Panc1 (cell line): ENCODE results near the gene HSBP1L1. TPM values are rescaled to one million over a fixed set of nuclear protein-coding genes. Genes with fewer than 3 reads are reported as not detected.

Experiments
- ATAC-seq: fragments of 200-7000 bp; cut with Tn5 transposase; 2 replicates; pipeline ENCODE4 v1.9.1; 2020; ENCODE audit warnings: mild to moderate bottlenecking, moderate library complexity
- BruUV-seq: library from RNA; stranded (reverse); fragments of 400-500 nt; replicated peaks from 2 replicates; lab custom pipeline; 2021; lab: Mats Ljungman, UMichigan
- CTCF ChIA-PET: fragments of 300-600 bp; sonication (Branson Sonifier 250); formaldehyde crosslinking; loops from one replicate; lab custom pipeline; 2022; ENCODE audit warnings: antibody characterized with exemption; lab: Charles Lee
- POLR2A ChIA-PET: fragments of 300-600 bp; sonication (Branson Sonifier 250); formaldehyde crosslinking; loops from one replicate; lab custom pipeline; 2022; ENCODE audit warnings: antibody characterized with exemption; lab: Charles Lee
- DNase-seq: peaks from one replicate; pipeline ENCODE4 v3.0.0-alpha.2; 2010; ENCODE audit warnings: low read depth, low spot score
- H3K27ac ChIP-seq: 2 replicates; pipeline ENCODE4 v1.5.1; 2011; ENCODE audit warnings: mild to moderate bottlenecking, low read length, inconsistent platforms
- H3K27me3 ChIP-seq: fragments of 200-500 bp; sonication (Bioruptor generic); 2 replicates; pipeline ENCODE4 v1.6.0; 2014; ENCODE audit warnings: low read length, inconsistent platforms; ENCODE audit not compliant: control insufficient read depth, insufficient read depth
- H3K36me3 ChIP-seq: fragments of 200-500 bp; sonication (Bioruptor generic); 2 replicates; pipeline ENCODE4 v1.5.1; 2014; ENCODE audit warnings: inconsistent platforms, mild to moderate bottlenecking, low read length, moderate library complexity; ENCODE audit not compliant: control insufficient read depth, insufficient read depth
- H3K4me1 ChIP-seq: 2 replicates; pipeline ENCODE4 v1.5.1; 2011; ENCODE audit warnings: inconsistent platforms, mild to moderate bottlenecking, low read length, moderate library complexity; ENCODE audit not compliant: control insufficient read depth, insufficient read depth
- H3K4me3 ChIP-seq, 2 experiments: 2 replicates each; pipeline ENCODE4 v1.5.1; 2011 to 2012; ENCODE audit warnings: low read depth in 2 of 2, low read length in 2 of 2, mild to moderate bottlenecking in 2 of 2, inconsistent platforms in 1 of 2, moderate library complexity in 1 of 2
- H3K9me3 ChIP-seq: fragments of 200-500 bp; sonication (Bioruptor generic); 2 replicates; pipeline ENCODE4 v1.5.1; 2014; ENCODE audit warnings: low read depth, mild to moderate bottlenecking, inconsistent platforms, low read length, moderate library complexity; ENCODE audit not compliant: control insufficient read depth, insufficient read depth
- POLR2AphosphoS5 ChIP-seq: IDR thresholded peaks from 2 replicates; pipeline ENCODE4 v1.6.1; 2012; ENCODE audit warnings: mild to moderate bottlenecking, low read depth, low read length, moderate library complexity
- SIN3A ChIP-seq: IDR thresholded peaks from 2 replicates; pipeline ENCODE4 v1.6.1; 2012; ENCODE audit warnings: low read depth, mild to moderate bottlenecking, low read length, moderate library complexity, borderline replicate concordance; ENCODE audit not compliant: insufficient read depth
- TCF7L2 ChIP-seq: IDR thresholded peaks from 2 replicates; pipeline ENCODE4 v1.6.1; 2011; ENCODE audit warnings: mild to moderate bottlenecking, low read depth, low read length, inconsistent platforms
- in situ Hi-C: cut with HindIII; loops from 2 replicates; pipeline ENCODE4 v1.10.0; 2016; ENCODE audit warnings: low sequenced_read_pairs, low pct_unique_long_range_greater_than_20kb
- intact Hi-C: fragments of 100-400 bp; cut with micrococcal nuclease; formaldehyde crosslinking; loops from one replicate; pipeline ENCODE4 v1.10.0; 2022; ENCODE audit not compliant: unreplicated experiment
- total RNA-seq: library from RNA; stranded (reverse); gene quantifications from one replicate; pipeline ENCODE4 v1.2.1, GENCODE V29; 2021; ENCODE audit not compliant: unreplicated experiment
- TF ChIP-seq, protein P1 (sequence below): fragments of 450-650 bp; IDR thresholded peaks from 2 replicates; pipeline ENCODE4 v1.5.1; 2017; ENCODE audit warnings: mild to moderate bottlenecking
- TF ChIP-seq, protein P2 (sequence below), 2 experiments: IDR thresholded peaks; 2 replicates each; pipeline ENCODE4 v1.6.1; 2011 to 2012; ENCODE audit warnings: low read depth in 2 of 2, control low read depth in 1 of 2, low read length in 1 of 2, mild to moderate bottlenecking in 1 of 2, moderate library complexity in 1 of 2; ENCODE audit not compliant: insufficient read depth in 1 of 2

HSBP1L1 gene
- total RNA-seq, 1 experiment from 2014 or later, result 45.4 TPM

DNA sequence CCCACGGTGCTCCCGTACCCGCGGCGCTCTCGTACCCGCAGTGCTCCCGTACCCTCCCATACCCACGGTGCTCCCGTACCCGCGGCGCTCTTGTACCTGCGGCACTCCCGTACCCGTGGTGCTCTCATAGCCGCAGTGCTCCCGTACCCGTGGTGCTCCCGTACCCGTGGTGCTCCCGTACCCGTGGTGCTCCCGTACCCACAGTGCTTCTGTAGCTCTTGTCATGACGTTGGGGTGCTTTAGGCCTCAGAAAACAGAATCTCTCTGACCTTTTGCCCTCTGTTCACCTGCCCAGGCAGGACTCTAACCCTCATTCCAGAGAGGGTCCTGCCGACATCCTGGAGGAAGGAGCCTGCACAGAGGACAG, 48.3 kb upstream of the HSBP1L1 start:
- POLR2A ChIA-PET, result no interaction called here
- H3K27me3 ChIP-seq, result no peaks in the 10 kb centered on the region
- DNase-seq (no peak), ATAC-seq (no peak)
- CTCF ChIA-PET, result no interaction called here
- intact Hi-C loops (no loop called here), in situ Hi-C loops (no loop called here)
- H3K9me3 ChIP-seq, result no peaks in the 10 kb centered on the region
- no peaks in the 10 kb centered on the region for H3K36me3 ChIP-seq
- BruUV-seq, result no TSS peak
- no peak overlapping the region for H3K4me3 ChIP-seq
- no peak for TF ChIP-seq POLR2AphosphoS5
- TF ChIP-seq, protein P1, sequence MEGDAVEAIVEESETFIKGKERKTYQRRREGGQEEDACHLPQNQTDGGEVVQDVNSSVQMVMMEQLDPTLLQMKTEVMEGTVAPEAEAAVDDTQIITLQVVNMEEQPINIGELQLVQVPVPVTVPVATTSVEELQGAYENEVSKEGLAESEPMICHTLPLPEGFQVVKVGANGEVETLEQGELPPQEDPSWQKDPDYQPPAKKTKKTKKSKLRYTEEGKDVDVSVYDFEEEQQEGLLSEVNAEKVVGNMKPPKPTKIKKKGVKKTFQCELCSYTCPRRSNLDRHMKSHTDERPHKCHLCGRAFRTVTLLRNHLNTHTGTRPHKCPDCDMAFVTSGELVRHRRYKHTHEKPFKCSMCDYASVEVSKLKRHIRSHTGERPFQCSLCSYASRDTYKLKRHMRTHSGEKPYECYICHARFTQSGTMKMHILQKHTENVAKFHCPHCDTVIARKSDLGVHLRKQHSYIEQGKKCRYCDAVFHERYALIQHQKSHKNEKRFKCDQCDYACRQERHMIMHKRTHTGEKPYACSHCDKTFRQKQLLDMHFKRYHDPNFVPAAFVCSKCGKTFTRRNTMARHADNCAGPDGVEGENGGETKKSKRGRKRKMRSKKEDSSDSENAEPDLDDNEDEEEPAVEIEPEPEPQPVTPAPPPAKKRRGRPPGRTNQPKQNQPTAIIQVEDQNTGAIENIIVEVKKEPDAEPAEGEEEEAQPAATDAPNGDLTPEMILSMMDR, result no peak
- TF ChIP-seq, protein P2, sequence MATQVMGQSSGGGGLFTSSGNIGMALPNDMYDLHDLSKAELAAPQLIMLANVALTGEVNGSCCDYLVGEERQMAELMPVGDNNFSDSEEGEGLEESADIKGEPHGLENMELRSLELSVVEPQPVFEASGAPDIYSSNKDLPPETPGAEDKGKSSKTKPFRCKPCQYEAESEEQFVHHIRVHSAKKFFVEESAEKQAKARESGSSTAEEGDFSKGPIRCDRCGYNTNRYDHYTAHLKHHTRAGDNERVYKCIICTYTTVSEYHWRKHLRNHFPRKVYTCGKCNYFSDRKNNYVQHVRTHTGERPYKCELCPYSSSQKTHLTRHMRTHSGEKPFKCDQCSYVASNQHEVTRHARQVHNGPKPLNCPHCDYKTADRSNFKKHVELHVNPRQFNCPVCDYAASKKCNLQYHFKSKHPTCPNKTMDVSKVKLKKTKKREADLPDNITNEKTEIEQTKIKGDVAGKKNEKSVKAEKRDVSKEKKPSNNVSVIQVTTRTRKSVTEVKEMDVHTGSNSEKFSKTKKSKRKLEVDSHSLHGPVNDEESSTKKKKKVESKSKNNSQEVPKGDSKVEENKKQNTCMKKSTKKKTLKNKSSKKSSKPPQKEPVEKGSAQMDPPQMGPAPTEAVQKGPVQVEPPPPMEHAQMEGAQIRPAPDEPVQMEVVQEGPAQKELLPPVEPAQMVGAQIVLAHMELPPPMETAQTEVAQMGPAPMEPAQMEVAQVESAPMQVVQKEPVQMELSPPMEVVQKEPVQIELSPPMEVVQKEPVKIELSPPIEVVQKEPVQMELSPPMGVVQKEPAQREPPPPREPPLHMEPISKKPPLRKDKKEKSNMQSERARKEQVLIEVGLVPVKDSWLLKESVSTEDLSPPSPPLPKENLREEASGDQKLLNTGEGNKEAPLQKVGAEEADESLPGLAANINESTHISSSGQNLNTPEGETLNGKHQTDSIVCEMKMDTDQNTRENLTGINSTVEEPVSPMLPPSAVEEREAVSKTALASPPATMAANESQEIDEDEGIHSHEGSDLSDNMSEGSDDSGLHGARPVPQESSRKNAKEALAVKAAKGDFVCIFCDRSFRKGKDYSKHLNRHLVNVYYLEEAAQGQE (IDR thresholded peaks at IDR 0.05; ENCODE audit: insufficient read depth in 1 of 2, low read depth in 2 of 2, low read length in 1 of 2), result no peak
- TF ChIP-seq TCF7L2, result no peak
- TF ChIP-seq SIN3A, result no peak
- H3K4me1 ChIP-seq, result 0 out of 2 replicates have a peak, but pooled peaks cover 3% of the 10 kb centered on the region
- no peak overlapping the region for H3K27ac ChIP-seq

GRCh38 chr18:79916546-79917168, 47.8 kb upstream of the HSBP1L1 start:
- H3K27ac ChIP-seq, result no peak overlapping the region
- in situ Hi-C loops (no loop called here), intact Hi-C loops (no loop called here)
- ChIA-PET CTCF (no interaction called here), POLR2A (no interaction called here)
- no peak overlapping the region for H3K4me3 ChIP-seq
- ATAC-seq (no peak), DNase-seq (no peak)
- TF ChIP-seq SIN3A (no peak), TCF7L2 (no peak), POLR2AphosphoS5 (no peak)
- TF ChIP-seq, protein P1, result no peak
- TF ChIP-seq, protein P2 (IDR thresholded peaks at IDR 0.05; ENCODE audit: insufficient read depth in 1 of 2, low read depth in 2 of 2, low read length in 1 of 2), result no peak
- H3K4me1 ChIP-seq, result 0 out of 2 replicates have a peak, but pooled peaks cover 3% of the 10 kb centered on the region
- H3K36me3 ChIP-seq, result no peaks in the 10 kb centered on the region
- no peaks in the 10 kb centered on the region for H3K27me3 ChIP-seq
- no TSS peak for BruUV-seq
- no peaks in the 10 kb centered on the region for H3K9me3 ChIP-seq
